Right lobe of liver (tissue), 4 donors: ENCODE measurements around the gene SLC25A46.
"Not testable (repeated sequence)": the region's sequence is repeated elsewhere in the genome, so short reads cannot be mapped to it uniquely, and the experiment has no call there.

Experiments
- POLR2A ChIP-seq: fragments of 450-650 bp; IDR thresholded peaks from one replicate; pipeline ENCODE4 v1.6.1; 2017; ENCODE audit warnings: antibody characterized with exemption, mild to moderate bottlenecking
- TF ChIP-seq, protein P1 (sequence below), 4 donors: fragments of 200-600 bp in 3 of 4; fragments of 450-650 bp in 1 of 4; IDR thresholded peaks; one replicate each; pipeline versions ENCODE4 v1.5.1 to v1.8.0; 2016 to 2022; ENCODE audit warnings: antibody characterized with exemption in 4 of 4, mild to moderate bottlenecking in 2 of 4
- donor health status: DM: no; HTN: no; CAD: no.
- donor health status: DM: no; HTN: no; CAD: no.
- donor health status: DM: no; HTN: yes; CAD: no.

DNA sequence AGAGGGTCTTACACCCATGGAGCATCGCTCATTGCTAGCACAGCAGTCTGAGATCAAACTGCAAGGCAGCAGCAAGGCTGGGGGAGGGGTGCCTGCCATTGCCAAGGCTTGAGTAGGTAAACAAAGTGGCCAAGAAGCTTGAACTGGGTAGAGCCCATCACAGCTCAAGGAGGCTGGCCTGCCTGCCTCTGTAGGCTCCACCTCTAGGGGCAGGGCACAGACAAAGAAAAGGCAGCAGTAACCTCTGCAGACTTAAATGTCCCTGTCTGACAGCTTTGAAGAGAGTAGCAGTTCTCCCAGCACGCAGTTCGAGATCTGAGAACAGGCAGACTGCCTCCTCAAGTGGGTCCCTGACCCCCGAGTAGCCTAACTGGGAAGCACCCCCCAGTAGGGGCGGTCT lies 46.1 kb upstream of the SLC25A46 start:
- TF ChIP-seq, protein P1, sequence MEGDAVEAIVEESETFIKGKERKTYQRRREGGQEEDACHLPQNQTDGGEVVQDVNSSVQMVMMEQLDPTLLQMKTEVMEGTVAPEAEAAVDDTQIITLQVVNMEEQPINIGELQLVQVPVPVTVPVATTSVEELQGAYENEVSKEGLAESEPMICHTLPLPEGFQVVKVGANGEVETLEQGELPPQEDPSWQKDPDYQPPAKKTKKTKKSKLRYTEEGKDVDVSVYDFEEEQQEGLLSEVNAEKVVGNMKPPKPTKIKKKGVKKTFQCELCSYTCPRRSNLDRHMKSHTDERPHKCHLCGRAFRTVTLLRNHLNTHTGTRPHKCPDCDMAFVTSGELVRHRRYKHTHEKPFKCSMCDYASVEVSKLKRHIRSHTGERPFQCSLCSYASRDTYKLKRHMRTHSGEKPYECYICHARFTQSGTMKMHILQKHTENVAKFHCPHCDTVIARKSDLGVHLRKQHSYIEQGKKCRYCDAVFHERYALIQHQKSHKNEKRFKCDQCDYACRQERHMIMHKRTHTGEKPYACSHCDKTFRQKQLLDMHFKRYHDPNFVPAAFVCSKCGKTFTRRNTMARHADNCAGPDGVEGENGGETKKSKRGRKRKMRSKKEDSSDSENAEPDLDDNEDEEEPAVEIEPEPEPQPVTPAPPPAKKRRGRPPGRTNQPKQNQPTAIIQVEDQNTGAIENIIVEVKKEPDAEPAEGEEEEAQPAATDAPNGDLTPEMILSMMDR (IDR thresholded peaks at IDR 0.05): not testable (repeated sequence)
- not testable (repeated sequence) for TF ChIP-seq POLR2A
